H9 (cell line): ENCODE data around the gene RGL4. TPM values are rescaled to one million over a fixed set of nuclear protein-coding genes. Genes with fewer than 3 reads are reported as not detected.

ENCODE experiments used
- DNase-seq: peaks from one replicate; pipeline ENCODE4 v3.0.0-alpha.2; 2017
- H2AFZ ChIP-seq: one replicate; pipeline ENCODE4 v1.6.1; 2013; ENCODE audit warnings: mild to moderate bottlenecking, low read length, control low read depth, moderate library complexity
- H2AK5ac ChIP-seq: 2 replicates; pipeline ENCODE4 v1.6.1; 2013; ENCODE audit warnings: low read length, control low read depth, mixed read lengths; ENCODE audit not compliant: insufficient read length
- H2BK120ac ChIP-seq: one replicate; pipeline ENCODE4 v1.6.1; 2013; ENCODE audit warnings: low read depth, mild to moderate bottlenecking, low read length, control low read depth, inconsistent platforms; ENCODE audit not compliant: poor library complexity, severe bottlenecking
- H2BK12ac ChIP-seq: 2 replicates; pipeline ENCODE4 v1.6.1; 2013; ENCODE audit warnings: low read length, control low read depth, mixed read lengths, low read depth; ENCODE audit not compliant: insufficient read length
- H2BK15ac ChIP-seq: 2 replicates; pipeline ENCODE4 v1.6.1; 2013; ENCODE audit warnings: low read depth, low read length, control low read depth
- H2BK20ac ChIP-seq: one replicate; pipeline ENCODE4 v1.6.1; 2013; ENCODE audit warnings: low read depth, mild to moderate bottlenecking, low read length, control low read depth, inconsistent platforms; ENCODE audit not compliant: poor library complexity, severe bottlenecking
- H2BK5ac ChIP-seq: 2 replicates; pipeline ENCODE4 v1.6.1; 2013; ENCODE audit warnings: low read length, control low read depth, mixed read lengths; ENCODE audit not compliant: insufficient read length
- H3K14ac ChIP-seq: 2 replicates; pipeline ENCODE4 v1.6.1; 2013; ENCODE audit warnings: low read length, control low read depth; ENCODE audit not compliant: insufficient read depth
- H3K18ac ChIP-seq: 2 replicates; pipeline ENCODE4 v1.6.1; 2013; ENCODE audit warnings: low read depth, mild to moderate bottlenecking, mixed read lengths, low read length, control low read depth; ENCODE audit not compliant: insufficient read length
- H3K23ac ChIP-seq: 2 replicates; pipeline ENCODE4 v1.6.1; 2013; ENCODE audit warnings: low read length, control low read depth, mixed read lengths, low read depth; ENCODE audit not compliant: insufficient read length
- H3K23me2 ChIP-seq: 2 replicates; pipeline ENCODE4 v1.6.1; 2013; ENCODE audit warnings: low read depth, mild to moderate bottlenecking, mixed read lengths, low read length, control low read depth; ENCODE audit not compliant: insufficient read length, poor library complexity, severe bottlenecking
- H3K27ac ChIP-seq: 2 replicates; pipeline ENCODE4 v1.5.1; 2013; ENCODE audit warnings: low read length, control low read depth, mixed read lengths, low read depth; ENCODE audit not compliant: insufficient read length
- H3K27me3 ChIP-seq: 2 replicates; pipeline ENCODE4 v1.6.1; 2013; ENCODE audit warnings: low read length, control low read depth, inconsistent platforms; ENCODE audit not compliant: insufficient read depth
- H3K4ac ChIP-seq: 2 replicates; pipeline ENCODE4 v1.6.1; 2013; ENCODE audit warnings: low read depth, mild to moderate bottlenecking, control low read depth, inconsistent platforms, low read length, moderate library complexity
- H3K4me1 ChIP-seq: 2 replicates; pipeline ENCODE4 v1.6.1; 2013; ENCODE audit warnings: low read length, control low read depth, inconsistent platforms; ENCODE audit not compliant: insufficient read depth
- H3K4me2 ChIP-seq: 2 replicates; pipeline ENCODE4 v1.6.1; 2013; ENCODE audit warnings: low read length, control low read depth, mixed read lengths; ENCODE audit not compliant: insufficient read length, insufficient read depth
- H3K56ac ChIP-seq: 2 replicates; pipeline ENCODE4 v1.6.1; 2013; ENCODE audit warnings: low read depth, mild to moderate bottlenecking, mixed read lengths, low read length, control low read depth; ENCODE audit not compliant: insufficient read length
- H3K79me1 ChIP-seq: 2 replicates; pipeline ENCODE4 v1.6.1; 2013; ENCODE audit warnings: low read depth, mild to moderate bottlenecking, moderate library complexity, low read length, control low read depth, inconsistent platforms; ENCODE audit not compliant: insufficient read depth, poor library complexity, severe bottlenecking
- H3K79me2 ChIP-seq: 2 replicates; pipeline ENCODE4 v1.6.1; 2013; ENCODE audit warnings: low read length, control low read depth, inconsistent platforms; ENCODE audit not compliant: insufficient read depth
- H3K9ac ChIP-seq: 2 replicates; pipeline ENCODE4 v1.6.1; 2013; ENCODE audit warnings: low read length, control low read depth, mixed read lengths; ENCODE audit not compliant: insufficient read length; ENCODE audit errors: extremely low read depth
- H3K9me3 ChIP-seq: one replicate; pipeline ENCODE4 v1.6.1; 2013; ENCODE audit warnings: low read depth, low read length, inconsistent platforms; ENCODE audit not compliant: control insufficient read depth
- H3T11ph ChIP-seq: one replicate; pipeline ENCODE4 v1.6.1; 2013; ENCODE audit warnings: mild to moderate bottlenecking, low read length, control low read depth, inconsistent platforms
- H4K20me1 ChIP-seq: one replicate; pipeline ENCODE4 v1.6.1; 2013; ENCODE audit not compliant: control insufficient read depth, insufficient read length, insufficient read depth
- H4K5ac ChIP-seq: 2 replicates; pipeline ENCODE4 v1.6.1; 2013; ENCODE audit warnings: low read depth, mild to moderate bottlenecking, mixed read lengths, low read length, control low read depth; ENCODE audit not compliant: insufficient read length
- H4K8ac ChIP-seq: replicated peaks from 2 replicates; pipeline ENCODE4 v1.6.1; 2013; ENCODE audit warnings: low read length, control low read depth, mixed read lengths, low read depth; ENCODE audit not compliant: insufficient read length
- H4K91ac ChIP-seq: 2 replicates; pipeline ENCODE4 v1.6.1; 2013; ENCODE audit warnings: low read depth, mild to moderate bottlenecking, moderate library complexity, mixed read lengths, low read length, control low read depth; ENCODE audit not compliant: insufficient read length
- H3K27ac Mint-ChIP-seq, 3 experiments: 2 replicates in 2 of 3; 3 replicates in 1 of 3; pipeline ENCODE4 v1.8.0; 2020 to 2021; ENCODE audit warnings: mixed read lengths in 3 of 3, mild to moderate bottlenecking in 1 of 3, moderate library complexity in 1 of 3
- H3K27me3 Mint-ChIP-seq: 2 replicates; pipeline ENCODE4 v1.8.0; 2021; ENCODE audit warnings: low read depth, mild to moderate bottlenecking, moderate library complexity, mixed read lengths
- H3K36me3 Mint-ChIP-seq, 3 experiments: 2 replicates in 2 of 3; 3 replicates in 1 of 3; pipeline ENCODE4 v1.8.0; 2020 to 2021; ENCODE audit warnings: low read depth in 3 of 3, mixed read lengths in 3 of 3; ENCODE audit not compliant: insufficient read depth in 1 of 3
- H3K4me1 Mint-ChIP-seq, 2 experiments: 2 replicates each; pipeline ENCODE4 v1.8.0; 2020; ENCODE audit warnings: mixed read lengths in 2 of 2
- H3K4me3 Mint-ChIP-seq, 2 experiments: 2 replicates in 1 of 2; 3 replicates in 1 of 2; pipeline ENCODE4 v1.8.0; 2020 to 2021; ENCODE audit warnings: mild to moderate bottlenecking in 2 of 2, mixed read lengths in 2 of 2, moderate library complexity in 1 of 2
- H3K9me3 Mint-ChIP-seq, 2 experiments: 2 replicates in 1 of 2; 3 replicates in 1 of 2; pipeline ENCODE4 v1.8.0; 2020; ENCODE audit warnings: mild to moderate bottlenecking in 2 of 2, mixed read lengths in 2 of 2, moderate library complexity in 1 of 2
- CTCF ChIP-seq: fragments of 200-600 bp; sonication (generic); conservative IDR thresholded peaks from 3 replicates; pipeline ENCODE4 v1.8.0; 2021; ENCODE audit warnings: antibody characterized with exemption, mild to moderate bottlenecking
- WGBS: extraction: QIAGEN DNeasy Blood & Tissue Kit; methylation state at CpG from one replicate; pipeline ENCODE4 v1.1.7; 2013; ENCODE audit warnings: missing lambda C conversion rate, low lambda C conversion rate, mixed read lengths; ENCODE audit not compliant: insufficient read length; ENCODE audit errors: extremely low coverage; 5-methylcytosine and 5-hydroxymethylcytosine counted together
- total RNA-seq: library from RNA; stranded (reverse); gene quantifications from 2 replicates; pipeline ENCODE4 v1.2.1, GENCODE V29; 2021

Gene RGL4
- total RNA-seq, 1 experiment from 2014 or later: not detected

DNA sequence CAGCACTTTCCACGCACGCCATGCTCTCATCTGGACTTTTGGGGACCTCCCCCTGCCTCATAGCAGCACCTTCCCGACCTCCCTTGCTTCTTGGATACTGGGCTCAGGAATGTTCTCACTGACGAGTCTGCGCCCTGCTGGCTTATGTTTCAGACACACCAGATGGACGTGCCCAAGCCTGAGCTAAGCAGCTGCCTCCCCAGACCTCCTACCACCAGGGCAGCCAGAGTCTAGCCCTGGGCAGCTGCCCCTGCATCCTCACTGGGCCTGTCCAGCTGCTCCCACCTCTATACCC lies 13.2 kb upstream of the RGL4 start:
- WGBS: no CpG with 5 or more reads among the region's 6 CpGs
- Histone ChIP-seq H4K8ac (no peak overlapping the region), H3K27ac (no peak overlapping the region), H3K14ac (no peak overlapping the region), H3K4me1 (no peaks in the 10 kb centered on the region), H4K20me1 (no peaks in the 10 kb centered on the region), H2BK5ac (no peak overlapping the region), H3K9me3 (no peaks in the 10 kb centered on the region), H2BK20ac (no peak overlapping the region), H3K4me2 (no peak overlapping the region), H3K4ac (no peak overlapping the region), H3K27me3 (no peaks in the 10 kb centered on the region), H4K5ac (no peak overlapping the region), H2BK120ac (no peak overlapping the region), H3K18ac (no peak overlapping the region), H3K23ac (no peak overlapping the region), H2AK5ac (no peak overlapping the region), H3K79me1 (no peaks in the 10 kb centered on the region), H2AFZ (no peak overlapping the region), H2BK15ac (no peak overlapping the region), H3K9ac (no peak overlapping the region), H3K23me2 (no peaks in the 10 kb centered on the region), H2BK12ac (no peak overlapping the region), H3K79me2 (no peaks in the 10 kb centered on the region), H3T11ph (no peak overlapping the region), H4K91ac (no peak overlapping the region), H3K56ac (no peak overlapping the region)
- TF ChIP-seq CTCF: no peak
- H3K27me3 Mint-ChIP-seq: no peaks in the 10 kb centered on the region
- H3K4me1 Mint-ChIP-seq: peaks cover 27 to 32% of the 10 kb centered on the region in 2 experiments
- peaks cover 6 to 15% (median 10%) of the 10 kb centered on the region in 3 experiments; a peak in 6 of 7 replicates for H3K36me3 Mint-ChIP-seq
- H3K9me3 Mint-ChIP-seq: no peaks in the 10 kb centered on the region
- H3K4me3 Mint-ChIP-seq: no peak overlapping the region
- peak overlapping the region in 2 of 3 experiments; percentile 27 to 72; a peak in 4 of 7 replicates for H3K27ac Mint-ChIP-seq
- no peak for DNase-seq
